Measurements from ENCODE around the gene ATAD1.

- TF ChIP-seq CREB5 (CRISPR knock-in tag; IDR thresholded peaks at IDR 0.05; ENCODE audit: low read depth) (no peak), PATZ1 (CRISPR knock-in tag; IDR thresholded peaks at IDR 0.05; ENCODE audit: borderline replicate concordance) (no peak), ESRRG (CRISPR knock-in tag; IDR thresholded peaks at IDR 0.05) (no peak), RARB (CRISPR knock-in tag; IDR thresholded peaks at IDR 0.05) (no peak), POU6F1 (CRISPR knock-in tag; IDR thresholded peaks at IDR 0.05; ENCODE audit: borderline replicate concordance, low read depth) (no peak), ZNF8 (CRISPR knock-in tag; IDR thresholded peaks at IDR 0.05) (no peak), GLIS3 (CRISPR knock-in tag; IDR thresholded peaks at IDR 0.05) (no peak), SNAI2 (CRISPR knock-in tag; IDR thresholded peaks at IDR 0.05) (no peak), ZFP30 (CRISPR knock-in tag; IDR thresholded peaks at IDR 0.05) (no peak), ZC3H10 (CRISPR knock-in tag; IDR thresholded peaks at IDR 0.05) (no peak)
Observed at GRCh38 chr10:87781545-87781944, 36.5 kb downstream of the ATAD1 start.

All from SK-N-SH treated with all-trans-retinoic acid at 6 μM for 48 hours (cell line).